DOHH2 (cell line): ENCODE measurements around the gene FOXA1.

Source experiments
- CTCF ChIP-seq: fragments of 200-600 bp; sonication (generic); IDR thresholded peaks from one replicate; pipeline ENCODE4 v1.5.1; 2014; ENCODE audit warnings: antibody characterized with exemption, mild to moderate bottlenecking, low read depth, low read length; ENCODE audit not compliant: poor library complexity, severe bottlenecking
- EZH2phosphoT487 ChIP-seq: fragments of 200-600 bp; sonication (generic); IDR thresholded peaks from 2 replicates; pipeline ENCODE4 v1.6.1; 2017; ENCODE audit warnings: borderline replicate concordance, mild to moderate bottlenecking, antibody characterized with exemption, low read length, moderate library complexity, mixed read lengths

- no peak for TF ChIP-seq CTCF
- TF ChIP-seq EZH2phosphoT487 = no peak
These were observed 23.5 kb upstream of the FOXA1 start for GRCh38 chr14:37618498-37619028.
